ENCODE results near the gene WDR33. TPM values are rescaled to one million over a fixed set of nuclear protein-coding genes. Genes with fewer than 3 reads are reported as not detected.
"Not testable (repeated sequence)": the region's sequence is repeated elsewhere in the genome, so short reads cannot be mapped to it uniquely, and the experiment has no call there.

The WDR33 gene
- total RNA-seq, 1 experiment from 2014 or later = 87.1 TPM

GRCh38 chr2:127818241-127818640 is 7.3 kb upstream of the WDR33 start:
- H3K9me3 ChIP-seq (ENCODE audit: low read depth, low read length, poor library complexity, severe bottlenecking) = peaks cover 23% of the 10 kb centered on the region
- CTCF ChIA-PET = interaction anchor here (0.6 kb wide), 1 partner anchor 18 kb away, joined by 4 read pairs; no protein-coding TSS in a partner anchor
- no peaks in the 10 kb centered on the region for H3K36me3 ChIP-seq (ENCODE audit: insufficient read depth, low read length, poor library complexity, severe bottlenecking)
- TF ChIP-seq, protein P1, sequence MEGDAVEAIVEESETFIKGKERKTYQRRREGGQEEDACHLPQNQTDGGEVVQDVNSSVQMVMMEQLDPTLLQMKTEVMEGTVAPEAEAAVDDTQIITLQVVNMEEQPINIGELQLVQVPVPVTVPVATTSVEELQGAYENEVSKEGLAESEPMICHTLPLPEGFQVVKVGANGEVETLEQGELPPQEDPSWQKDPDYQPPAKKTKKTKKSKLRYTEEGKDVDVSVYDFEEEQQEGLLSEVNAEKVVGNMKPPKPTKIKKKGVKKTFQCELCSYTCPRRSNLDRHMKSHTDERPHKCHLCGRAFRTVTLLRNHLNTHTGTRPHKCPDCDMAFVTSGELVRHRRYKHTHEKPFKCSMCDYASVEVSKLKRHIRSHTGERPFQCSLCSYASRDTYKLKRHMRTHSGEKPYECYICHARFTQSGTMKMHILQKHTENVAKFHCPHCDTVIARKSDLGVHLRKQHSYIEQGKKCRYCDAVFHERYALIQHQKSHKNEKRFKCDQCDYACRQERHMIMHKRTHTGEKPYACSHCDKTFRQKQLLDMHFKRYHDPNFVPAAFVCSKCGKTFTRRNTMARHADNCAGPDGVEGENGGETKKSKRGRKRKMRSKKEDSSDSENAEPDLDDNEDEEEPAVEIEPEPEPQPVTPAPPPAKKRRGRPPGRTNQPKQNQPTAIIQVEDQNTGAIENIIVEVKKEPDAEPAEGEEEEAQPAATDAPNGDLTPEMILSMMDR (conservative IDR thresholded peaks at IDR 0.05; ENCODE audit: low read depth, low read length) = no peak
- no peak for TF ChIP-seq EZH2 (IDR thresholded peaks at IDR 0.05; ENCODE audit: borderline replicate concordance, low read depth, low read length, poor library complexity, severe bottlenecking)
- H3K4me1 ChIP-seq (ENCODE audit: insufficient read depth, low read length, poor library complexity, severe bottlenecking) = no peaks in the 10 kb centered on the region
- POLR2A ChIA-PET (ENCODE audit: low non-redundant PET) = no interaction called here
- no peak overlapping the region for H3K4me3 ChIP-seq (ENCODE audit: low read depth, low read length, poor library complexity, severe bottlenecking)
- no peak overlapping the region for H3K27ac ChIP-seq (ENCODE audit: low read depth, low read length, poor library complexity, severe bottlenecking)
- intact Hi-C loops (cut with micrococcal nuclease; ENCODE audit: unreplicated experiment) = no loop called here
- no TSS peak for BruUV-seq (replicated peaks)
- DNase-seq (ENCODE audit: low spot score) = no peak
- peaks cover 4% of the 10 kb centered on the region for H3K27me3 ChIP-seq (replicated peaks; ENCODE audit: insufficient read depth, low read depth, low read length, poor library complexity)

- no peak for DNase-seq (ENCODE audit: low spot score)
- Histone ChIP-seq H3K27me3 (replicated peaks; ENCODE audit: insufficient read depth, low read depth, low read length, poor library complexity) (peaks cover 4% of the 10 kb centered on the region), H3K4me3 (ENCODE audit: low read depth, low read length, poor library complexity, severe bottlenecking) (no peak overlapping the region), H3K36me3 (ENCODE audit: insufficient read depth, low read length, poor library complexity, severe bottlenecking) (no peaks in the 10 kb centered on the region), H3K9me3 (ENCODE audit: low read depth, low read length, poor library complexity, severe bottlenecking) (peaks cover 6% of the 10 kb centered on the region), H3K4me1 (ENCODE audit: insufficient read depth, low read length, poor library complexity, severe bottlenecking) (peaks cover 5% of the 10 kb centered on the region), H3K27ac (ENCODE audit: low read depth, low read length, poor library complexity, severe bottlenecking) (no peak overlapping the region)
- no TSS peak for BruUV-seq (replicated peaks)
- TF ChIP-seq, protein P1 (conservative IDR thresholded peaks at IDR 0.05; ENCODE audit: low read depth, low read length) = no peak
- TF ChIP-seq EZH2 (IDR thresholded peaks at IDR 0.05; ENCODE audit: borderline replicate concordance, low read depth, low read length, poor library complexity, severe bottlenecking) = no peak
- intact Hi-C loops (cut with micrococcal nuclease; ENCODE audit: unreplicated experiment) = loop anchor here (5.0 kb wide), 1 partner anchor 112 kb away; the partner anchor contains the start of gene SFT2D3
- ChIA-PET POLR2A (ENCODE audit: low non-redundant PET) (no interaction called here), CTCF (no interaction called here)
Observed at GRCh38 chr2:127814677-127815076, 3.7 kb upstream of the WDR33 start.

DNA sequence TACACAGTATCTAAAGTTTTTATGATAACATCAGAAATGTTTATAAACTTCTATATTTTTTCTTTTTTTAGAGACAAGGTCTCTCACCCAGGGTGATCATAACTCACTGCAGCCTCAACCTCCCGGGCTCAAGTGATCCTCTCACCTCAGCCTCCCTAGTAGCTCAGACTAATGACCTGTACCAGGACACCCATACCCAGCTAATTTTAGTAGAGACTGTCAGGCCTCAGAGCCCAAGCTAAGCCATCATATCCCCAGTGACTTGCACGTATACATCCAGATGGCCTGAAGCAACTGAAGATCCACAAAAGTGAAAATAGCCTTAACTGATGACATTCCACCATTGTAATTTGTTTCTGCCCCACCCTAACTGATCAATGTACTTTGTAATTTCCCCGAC is 1.5 kb upstream of the WDR33 start:
- peaks cover 13% of the 10 kb centered on the region for H3K4me1 ChIP-seq (ENCODE audit: insufficient read depth, low read length, poor library complexity, severe bottlenecking)
- H3K4me3 ChIP-seq (ENCODE audit: low read depth, low read length, poor library complexity, severe bottlenecking); H3K27me3 ChIP-seq (replicated peaks; ENCODE audit: insufficient read depth, low read depth, low read length, poor library complexity); H3K9me3 ChIP-seq (ENCODE audit: low read depth, low read length, poor library complexity, severe bottlenecking); CTCF ChIA-PET; DNase-seq (ENCODE audit: low spot score); POLR2A ChIA-PET (ENCODE audit: low non-redundant PET); H3K27ac ChIP-seq (ENCODE audit: low read depth, low read length, poor library complexity, severe bottlenecking); BruUV-seq (replicated peaks); H3K36me3 ChIP-seq (ENCODE audit: insufficient read depth, low read length, poor library complexity, severe bottlenecking): not testable (repeated sequence)
- intact Hi-C loops (cut with micrococcal nuclease; ENCODE audit: unreplicated experiment) = loop anchor here (5.0 kb wide), 1 partner anchor 110 kb away; the partner anchor contains the start of gene SFT2D3
